Measurements from ENCODE around the gene GPR25.

GPR25 gene

DNA sequence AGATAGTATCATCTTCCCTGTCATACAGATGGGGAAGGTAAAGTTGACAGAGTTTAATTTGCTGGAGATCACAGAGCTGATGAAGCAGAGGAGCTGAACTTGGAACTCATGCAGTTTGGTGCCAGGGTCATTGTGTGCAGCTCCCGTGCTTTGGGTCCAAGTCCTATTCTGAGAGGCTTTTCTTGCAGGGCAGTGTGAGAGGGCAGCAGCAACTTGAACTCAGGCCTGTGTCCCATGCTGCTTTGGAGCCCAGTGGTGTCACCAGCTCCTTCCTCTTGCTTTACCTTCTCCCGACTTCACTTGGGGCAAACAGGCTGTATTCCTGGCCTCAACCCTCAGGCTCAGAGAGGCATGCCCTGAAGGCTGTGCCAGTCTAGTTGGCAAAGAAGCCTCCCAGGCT is 46.6 kb downstream of the GPR25 start:
- H3K4me3 ChIP-seq (ENCODE audit: low read depth, low read length): no peak overlapping the region
- H2AFZ ChIP-seq: no peak overlapping the region
- H3K36me3 ChIP-seq (ENCODE audit: control insufficient read depth, insufficient read depth, low read length): no peaks in the 10 kb centered on the region
- H3K27me3 ChIP-seq (ENCODE audit: control insufficient read depth, insufficient read depth, low read length): no peaks in the 10 kb centered on the region
- H3K27ac ChIP-seq: no peak overlapping the region
- H3K9ac ChIP-seq: no peak overlapping the region
- no peaks in the 10 kb centered on the region for H3K4me1 ChIP-seq
- H3K4me2 ChIP-seq (ENCODE audit: low read length): no peak overlapping the region
- no peak for TF ChIP-seq CTCF (IDR thresholded peaks at IDR 0.05)
- H3K9me3 ChIP-seq (ENCODE audit: control insufficient read depth, low read length): no peaks in the 10 kb centered on the region
- H3K79me2 ChIP-seq: no peaks in the 10 kb centered on the region

DNA sequence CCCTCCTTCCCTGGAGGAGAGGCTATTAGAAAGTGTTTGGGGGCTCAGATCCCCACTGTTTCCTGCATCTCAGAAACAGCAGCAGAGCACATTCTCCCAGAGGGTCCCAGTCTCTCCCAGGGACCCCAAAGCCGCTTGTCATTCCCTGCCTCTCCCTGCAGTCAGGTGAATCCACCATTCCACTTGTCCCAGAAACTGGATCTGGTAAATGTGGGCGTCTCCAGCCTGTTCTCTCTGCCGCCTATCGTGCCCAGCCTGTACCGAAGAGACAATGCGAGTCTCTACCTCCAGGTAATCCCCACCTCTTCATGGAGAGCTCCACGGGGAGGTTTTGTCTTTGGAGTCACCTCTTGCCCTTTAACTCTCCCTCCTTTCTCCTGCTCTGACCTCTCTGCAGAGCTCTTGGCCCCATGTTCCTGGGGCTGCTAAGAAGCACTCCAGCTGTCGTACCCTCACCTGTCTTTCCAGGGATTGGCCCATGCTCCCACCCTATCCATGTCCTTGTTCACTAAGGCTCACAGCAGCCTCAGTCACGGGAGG is 48.9 kb downstream of the GPR25 start:
- no peak overlapping the region for H3K4me3 ChIP-seq (ENCODE audit: low read depth, low read length)
- H3K9me3 ChIP-seq (ENCODE audit: control insufficient read depth, low read length): no peaks in the 10 kb centered on the region
- no peak overlapping the region for H3K9ac ChIP-seq
- no peak overlapping the region for H2AFZ ChIP-seq
- no peak overlapping the region for H3K27ac ChIP-seq
- no peak for TF ChIP-seq CTCF (IDR thresholded peaks at IDR 0.05)
- H3K79me2 ChIP-seq: no peaks in the 10 kb centered on the region
- no peaks in the 10 kb centered on the region for H3K27me3 ChIP-seq (ENCODE audit: control insufficient read depth, insufficient read depth, low read length)
- H3K4me1 ChIP-seq: no peaks in the 10 kb centered on the region
- H3K36me3 ChIP-seq (ENCODE audit: control insufficient read depth, insufficient read depth, low read length): no peaks in the 10 kb centered on the region
- H3K4me2 ChIP-seq (ENCODE audit: low read length): no peak overlapping the region

GRCh38 chr1:200922406-200922805 is 49.6 kb downstream of the GPR25 start:
- Histone ChIP-seq H2AFZ (no peak overlapping the region), H3K4me2 (ENCODE audit: low read length) (no peak overlapping the region), H3K9me3 (ENCODE audit: control insufficient read depth, low read length) (no peaks in the 10 kb centered on the region), H3K27ac (no peak overlapping the region), H3K27me3 (ENCODE audit: control insufficient read depth, insufficient read depth, low read length) (no peaks in the 10 kb centered on the region), H3K4me3 (ENCODE audit: low read depth, low read length) (no peak overlapping the region), H3K9ac (no peak overlapping the region), H3K4me1 (no peaks in the 10 kb centered on the region), H3K79me2 (no peaks in the 10 kb centered on the region), H3K36me3 (ENCODE audit: control insufficient read depth, insufficient read depth, low read length) (no peaks in the 10 kb centered on the region)
- TF ChIP-seq CTCF (IDR thresholded peaks at IDR 0.05): no peak

- no peak for TF ChIP-seq CTCF (IDR thresholded peaks at IDR 0.05)
- Histone ChIP-seq H3K9ac (no peak overlapping the region), H3K4me1 (no peaks in the 10 kb centered on the region), H3K79me2 (no peaks in the 10 kb centered on the region), H2AFZ (no peak overlapping the region), H3K4me2 (ENCODE audit: low read length) (no peak overlapping the region), H3K4me3 (ENCODE audit: low read depth, low read length) (no peak overlapping the region), H3K9me3 (ENCODE audit: control insufficient read depth, low read length) (no peaks in the 10 kb centered on the region), H3K27me3 (ENCODE audit: control insufficient read depth, insufficient read depth, low read length) (no peaks in the 10 kb centered on the region), H3K27ac (no peak overlapping the region), H3K36me3 (ENCODE audit: control insufficient read depth, insufficient read depth, low read length) (no peaks in the 10 kb centered on the region)
Observed at GRCh38 chr1:200923601-200924000, 50.8 kb downstream of the GPR25 start.
